Measurements from ENCODE around the gene MRNIP.

MRNIP gene

DNA sequence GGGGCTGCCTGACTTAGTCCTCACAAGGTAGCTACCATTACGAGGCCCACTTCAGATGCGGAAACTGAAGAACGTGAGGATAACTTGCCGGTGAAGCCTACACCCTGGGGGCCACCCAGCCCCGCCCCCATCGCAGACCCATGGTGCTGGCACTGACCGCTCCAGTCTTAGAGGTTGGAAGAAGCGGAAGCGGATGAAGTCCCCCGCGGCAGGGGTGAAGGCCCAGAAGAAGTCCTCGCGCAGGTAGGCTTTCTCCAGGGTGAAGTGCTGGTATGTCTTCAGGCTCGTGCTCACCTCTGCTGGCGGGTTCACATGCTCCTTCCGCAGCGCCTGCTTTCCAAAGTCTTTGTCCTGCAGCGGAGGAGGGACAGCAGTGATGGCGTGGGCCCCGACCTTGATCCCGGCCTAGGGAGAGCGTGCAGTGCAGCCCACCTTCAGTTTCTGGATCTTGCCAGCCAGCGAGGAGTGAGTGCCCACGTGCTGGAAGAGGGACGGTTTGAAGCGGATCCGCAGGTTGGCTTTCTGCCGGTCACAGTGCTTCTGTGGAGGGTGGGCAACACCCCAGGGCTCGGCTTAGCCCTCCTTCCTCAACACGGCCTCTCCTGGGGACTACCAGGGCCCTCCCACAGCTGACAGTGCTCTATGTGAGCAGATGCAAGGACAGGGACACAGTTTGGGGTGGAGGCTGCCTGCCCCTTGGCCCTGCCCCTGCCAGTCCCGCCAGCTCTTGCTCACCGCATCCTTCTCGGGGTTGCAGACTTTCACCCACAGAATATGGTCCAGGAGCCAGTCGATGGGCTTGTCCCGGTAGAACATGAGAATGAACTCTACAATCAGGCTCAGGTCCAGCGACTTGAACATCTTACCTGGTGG, 59.6 kb downstream of the MRNIP start:
- no peaks in the 10 kb centered on the region for H4K20me1 ChIP-seq (ENCODE audit: control insufficient read depth, insufficient read depth, low read depth, low read length)
- no peaks in the 10 kb centered on the region for H3K9me3 ChIP-seq (ENCODE audit: control insufficient read depth, insufficient read depth, low read length)
- no peaks in the 10 kb centered on the region for H3K27me3 ChIP-seq (ENCODE audit: control insufficient read depth, low read length)
- peaks cover 3% of the 10 kb centered on the region for H3K79me2 ChIP-seq (ENCODE audit: control insufficient read depth, low read length)
- H3K4me3 ChIP-seq (ENCODE audit: low read length), result no peak overlapping the region
- H3K4me2 ChIP-seq (ENCODE audit: low read length), result no peak overlapping the region
- H3K27ac ChIP-seq (ENCODE audit: low read depth, low read length), result no peak overlapping the region
- H3K9me2 ChIP-seq (replicated peaks; ENCODE audit: control insufficient read depth, low read length), result no peaks in the 10 kb centered on the region
- peaks cover 26% of the 10 kb centered on the region for H3K4me1 ChIP-seq (ENCODE audit: control insufficient read depth, low read length)
- no peaks in the 10 kb centered on the region for H3F3A ChIP-seq (ENCODE audit: control insufficient read depth, insufficient read depth)
- H3K36me3 ChIP-seq (ENCODE audit: control insufficient read depth, low read length), result peaks cover 36% of the 10 kb centered on the region; the same call in 1 of the 2 replicates
- TF ChIP-seq EZH2phosphoT487 (IDR thresholded peaks at IDR 0.05; ENCODE audit: borderline replicate concordance, low read length), result no peak
- TF ChIP-seq, protein P1, sequence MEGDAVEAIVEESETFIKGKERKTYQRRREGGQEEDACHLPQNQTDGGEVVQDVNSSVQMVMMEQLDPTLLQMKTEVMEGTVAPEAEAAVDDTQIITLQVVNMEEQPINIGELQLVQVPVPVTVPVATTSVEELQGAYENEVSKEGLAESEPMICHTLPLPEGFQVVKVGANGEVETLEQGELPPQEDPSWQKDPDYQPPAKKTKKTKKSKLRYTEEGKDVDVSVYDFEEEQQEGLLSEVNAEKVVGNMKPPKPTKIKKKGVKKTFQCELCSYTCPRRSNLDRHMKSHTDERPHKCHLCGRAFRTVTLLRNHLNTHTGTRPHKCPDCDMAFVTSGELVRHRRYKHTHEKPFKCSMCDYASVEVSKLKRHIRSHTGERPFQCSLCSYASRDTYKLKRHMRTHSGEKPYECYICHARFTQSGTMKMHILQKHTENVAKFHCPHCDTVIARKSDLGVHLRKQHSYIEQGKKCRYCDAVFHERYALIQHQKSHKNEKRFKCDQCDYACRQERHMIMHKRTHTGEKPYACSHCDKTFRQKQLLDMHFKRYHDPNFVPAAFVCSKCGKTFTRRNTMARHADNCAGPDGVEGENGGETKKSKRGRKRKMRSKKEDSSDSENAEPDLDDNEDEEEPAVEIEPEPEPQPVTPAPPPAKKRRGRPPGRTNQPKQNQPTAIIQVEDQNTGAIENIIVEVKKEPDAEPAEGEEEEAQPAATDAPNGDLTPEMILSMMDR (IDR thresholded peaks at IDR 0.05; ENCODE audit: low read depth, low read length, poor library complexity, severe bottlenecking), result no peak

DNA sequence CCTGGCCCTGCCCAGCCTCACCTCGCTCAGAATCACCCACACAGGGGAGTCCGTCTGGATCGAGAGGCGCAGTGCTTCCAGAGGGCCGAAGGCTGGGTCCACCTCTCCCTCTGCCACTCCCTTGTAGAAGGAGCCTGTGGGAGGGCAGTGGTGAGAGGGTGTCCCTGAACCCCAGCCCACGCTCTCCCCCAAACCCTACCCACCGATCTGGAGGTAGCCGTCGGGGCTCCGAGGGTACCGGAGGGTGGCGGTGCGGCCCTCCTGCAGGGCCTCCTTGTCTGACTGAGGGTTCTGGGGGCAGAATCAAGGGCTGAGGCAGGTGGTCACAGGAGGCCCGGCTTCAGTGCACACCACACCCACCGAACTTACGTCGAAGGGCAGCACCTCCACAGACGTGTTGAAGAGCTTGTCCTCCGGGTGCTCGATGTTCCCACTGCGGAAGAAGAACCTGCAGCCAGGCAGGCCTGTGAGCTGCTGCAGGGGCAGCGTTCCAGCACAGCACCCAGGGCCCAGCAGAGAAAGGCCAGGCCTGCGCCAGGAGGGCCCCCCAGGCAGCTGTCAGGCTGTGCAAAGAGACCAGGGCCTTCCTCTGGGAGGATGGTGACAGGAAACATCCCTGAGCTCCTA, 60.4 kb downstream of the MRNIP start:
- Histone ChIP-seq H3K36me3 (ENCODE audit: control insufficient read depth, low read length) (peaks cover 36% of the 10 kb centered on the region; the same call in 1 of the 2 replicates), H3F3A (ENCODE audit: control insufficient read depth, insufficient read depth) (no peaks in the 10 kb centered on the region), H3K4me3 (ENCODE audit: low read length) (no peak overlapping the region), H3K9me3 (ENCODE audit: control insufficient read depth, insufficient read depth, low read length) (no peaks in the 10 kb centered on the region), H3K27me3 (ENCODE audit: control insufficient read depth, low read length) (no peaks in the 10 kb centered on the region), H3K4me2 (ENCODE audit: low read length) (no peak overlapping the region), H3K4me1 (ENCODE audit: control insufficient read depth, low read length) (peaks cover 23% of the 10 kb centered on the region), H3K9me2 (replicated peaks; ENCODE audit: control insufficient read depth, low read length) (no peaks in the 10 kb centered on the region), H4K20me1 (ENCODE audit: control insufficient read depth, insufficient read depth, low read depth, low read length) (no peaks in the 10 kb centered on the region), H3K79me2 (ENCODE audit: control insufficient read depth, low read length) (no peaks in the 10 kb centered on the region), H3K27ac (ENCODE audit: low read depth, low read length) (no peak overlapping the region)
- no peak for TF ChIP-seq EZH2phosphoT487 (IDR thresholded peaks at IDR 0.05; ENCODE audit: borderline replicate concordance, low read length)
- TF ChIP-seq, protein P1 (IDR thresholded peaks at IDR 0.05; ENCODE audit: low read depth, low read length, poor library complexity, severe bottlenecking), result no peak

DNA sequence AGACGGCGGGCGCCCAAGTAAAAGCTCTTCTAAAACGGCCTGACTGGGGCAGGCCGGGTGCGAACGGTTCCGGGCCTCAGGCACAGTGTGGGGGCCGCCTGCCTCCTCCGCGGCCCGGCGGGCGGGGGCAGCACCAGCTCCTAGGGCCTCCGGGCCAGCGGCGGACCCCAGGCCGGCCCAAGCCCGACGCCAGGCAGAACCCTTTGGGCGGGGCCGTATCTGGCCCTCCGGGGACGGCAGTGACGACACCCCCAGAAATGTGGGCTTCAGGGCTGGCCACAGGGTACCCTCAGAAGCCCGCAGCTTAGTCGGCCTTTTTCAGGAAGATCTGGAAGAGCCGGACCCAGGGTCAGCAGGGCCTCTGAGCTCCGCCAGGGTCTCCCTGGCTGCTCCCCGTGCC, 60.9 kb downstream of the MRNIP start:
- Histone ChIP-seq H3F3A (ENCODE audit: control insufficient read depth, insufficient read depth) (no peaks in the 10 kb centered on the region), H3K4me2 (ENCODE audit: low read length) (no peak overlapping the region), H3K9me2 (replicated peaks; ENCODE audit: control insufficient read depth, low read length) (no peaks in the 10 kb centered on the region), H3K4me3 (ENCODE audit: low read length) (no peak overlapping the region), H3K4me1 (ENCODE audit: control insufficient read depth, low read length) (peaks cover 23% of the 10 kb centered on the region), H4K20me1 (ENCODE audit: control insufficient read depth, insufficient read depth, low read depth, low read length) (no peaks in the 10 kb centered on the region), H3K9me3 (ENCODE audit: control insufficient read depth, insufficient read depth, low read length) (no peaks in the 10 kb centered on the region), H3K79me2 (ENCODE audit: control insufficient read depth, low read length) (no peaks in the 10 kb centered on the region), H3K27ac (ENCODE audit: low read depth, low read length) (no peak overlapping the region), H3K36me3 (ENCODE audit: control insufficient read depth, low read length) (peaks cover 36% of the 10 kb centered on the region; the same call in 1 of the 2 replicates), H3K27me3 (ENCODE audit: control insufficient read depth, low read length) (no peaks in the 10 kb centered on the region)
- TF ChIP-seq, protein P1 (IDR thresholded peaks at IDR 0.05; ENCODE audit: low read depth, low read length, poor library complexity, severe bottlenecking), result no peak
- TF ChIP-seq EZH2phosphoT487 (IDR thresholded peaks at IDR 0.05; ENCODE audit: borderline replicate concordance, low read length), result no peak
